WTC11 (cell line): ENCODE measurements around the gene HSF5.

Experiments used
- OVOL2 ChIP-seq: fragments of 250-450 bp; sonication (Bioruptor Pico); IDR thresholded peaks from 2 replicates; pipeline ENCODE4 v1.9.0; 2021; ENCODE audit warnings: mild to moderate bottlenecking, borderline replicate concordance
- TF ChIP-seq, protein P1 (sequence below): sonication (generic); formaldehyde crosslinking; IDR thresholded peaks from 2 replicates; pipeline ENCODE4 v1.8.1; 2022; ENCODE audit warnings: low read depth, missing genetic modification reagents, borderline replicate concordance
- TF ChIP-seq, protein P2 (sequence below): fragments of 200-600 bp; IDR thresholded peaks from 2 replicates; pipeline ENCODE4 v1.8.0; 2022; ENCODE audit warnings: antibody characterized with exemption

GRCh38 chr17:58484600-58484999, 3.6 kb downstream of the HSF5 start:
- TF ChIP-seq, protein P1, sequence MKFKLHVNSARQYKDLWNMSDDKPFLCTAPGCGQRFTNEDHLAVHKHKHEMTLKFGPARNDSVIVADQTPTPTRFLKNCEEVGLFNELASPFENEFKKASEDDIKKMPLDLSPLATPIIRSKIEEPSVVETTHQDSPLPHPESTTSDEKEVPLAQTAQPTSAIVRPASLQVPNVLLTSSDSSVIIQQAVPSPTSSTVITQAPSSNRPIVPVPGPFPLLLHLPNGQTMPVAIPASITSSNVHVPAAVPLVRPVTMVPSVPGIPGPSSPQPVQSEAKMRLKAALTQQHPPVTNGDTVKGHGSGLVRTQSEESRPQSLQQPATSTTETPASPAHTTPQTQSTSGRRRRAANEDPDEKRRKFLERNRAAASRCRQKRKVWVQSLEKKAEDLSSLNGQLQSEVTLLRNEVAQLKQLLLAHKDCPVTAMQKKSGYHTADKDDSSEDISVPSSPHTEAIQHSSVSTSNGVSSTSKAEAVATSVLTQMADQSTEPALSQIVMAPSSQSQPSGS (CRISPR knock-in tag) = no peak
- TF ChIP-seq, protein P2, sequence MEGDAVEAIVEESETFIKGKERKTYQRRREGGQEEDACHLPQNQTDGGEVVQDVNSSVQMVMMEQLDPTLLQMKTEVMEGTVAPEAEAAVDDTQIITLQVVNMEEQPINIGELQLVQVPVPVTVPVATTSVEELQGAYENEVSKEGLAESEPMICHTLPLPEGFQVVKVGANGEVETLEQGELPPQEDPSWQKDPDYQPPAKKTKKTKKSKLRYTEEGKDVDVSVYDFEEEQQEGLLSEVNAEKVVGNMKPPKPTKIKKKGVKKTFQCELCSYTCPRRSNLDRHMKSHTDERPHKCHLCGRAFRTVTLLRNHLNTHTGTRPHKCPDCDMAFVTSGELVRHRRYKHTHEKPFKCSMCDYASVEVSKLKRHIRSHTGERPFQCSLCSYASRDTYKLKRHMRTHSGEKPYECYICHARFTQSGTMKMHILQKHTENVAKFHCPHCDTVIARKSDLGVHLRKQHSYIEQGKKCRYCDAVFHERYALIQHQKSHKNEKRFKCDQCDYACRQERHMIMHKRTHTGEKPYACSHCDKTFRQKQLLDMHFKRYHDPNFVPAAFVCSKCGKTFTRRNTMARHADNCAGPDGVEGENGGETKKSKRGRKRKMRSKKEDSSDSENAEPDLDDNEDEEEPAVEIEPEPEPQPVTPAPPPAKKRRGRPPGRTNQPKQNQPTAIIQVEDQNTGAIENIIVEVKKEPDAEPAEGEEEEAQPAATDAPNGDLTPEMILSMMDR = no peak
- TF ChIP-seq OVOL2 (CRISPR knock-in tag) = no peak
